HCT116 (cell line): Measurements from ENCODE around the gene ZNF862. TPM values are rescaled to one million over a fixed set of nuclear protein-coding genes. Genes with fewer than 3 reads are reported as not detected.
A peak's percentile ranks its signal among the peaks of the same experiment; 100 is the strongest.

Source experiments
- ATAC-seq: fragments of 200-7000 bp; cut with Tn5 transposase; 2 replicates; pipeline ENCODE4 v1.9.1; 2020; ENCODE audit warnings: mild to moderate bottlenecking, moderate library complexity
- BruUV-seq: library from RNA; stranded (reverse); fragments of 400-500 nt; replicated peaks from 2 replicates; lab custom pipeline; 2021; lab: Mats Ljungman, UMichigan
- CTCF ChIA-PET: fragments of 300-600 bp; sonication (Branson Sonifier 250); formaldehyde crosslinking; loops from one replicate; lab custom pipeline; 2021; ENCODE audit warnings: antibody characterized with exemption; lab: Charles Lee
- POLR2A ChIA-PET: fragments of 300-600, 350-600 bp; sonication (Branson Sonifier 250); formaldehyde crosslinking; loops from one replicate; lab custom pipeline; 2021; ENCODE audit warnings: antibody characterized with exemption; lab: Charles Lee
- RAD21 ChIA-PET, 2 experiments: fragments of 300-600 bp; sonication (Branson Sonifier 250); formaldehyde crosslinking; loops; one replicate each; lab custom pipeline; 2023; ENCODE audit warnings: low total read pairs in 2 of 2; ENCODE audit not compliant: uncharacterized antibody in 2 of 2, unreplicated experiment in 2 of 2, low non-redundant PET in 1 of 2; lab: Charles Lee
- DNase-seq: peaks from one replicate; pipeline ENCODE4 v3.0.0-alpha.2; 2010; ENCODE audit warnings: low read depth, low spot score
- H2AFZ ChIP-seq: fragments of 200-600 bp; shearing (Covaris generic), sonication (generic); 2 replicates; pipeline ENCODE4 v1.6.1; 2017; ENCODE audit warnings: low read depth, mixed run types, mixed read lengths, antibody characterized with exemption, low read length; ENCODE audit not compliant: poor library complexity, severe bottlenecking
- H3K27ac ChIP-seq: 2 replicates; pipeline ENCODE4 v1.5.1; 2012; ENCODE audit warnings: low read depth, low read length
- H3K27me3 ChIP-seq: fragments of 200-600 bp; sonication (generic); 2 replicates; pipeline ENCODE4 v1.6.1; 2016; ENCODE audit warnings: mixed run types, low read length, mixed read lengths; ENCODE audit not compliant: insufficient read depth
- H3K36me3 ChIP-seq, 2 experiments: fragments of 200-500 bp in 1 of 2; fragments of 200-600 bp in 1 of 2; sonication (Bioruptor generic) in 1 of 2; sonication (generic) in 1 of 2; 2 replicates each; pipeline versions ENCODE4 v1.5.1 to v1.6.1; 2014 to 2016; ENCODE audit warnings: low read length in 2 of 2, inconsistent platforms in 1 of 2, mixed read lengths in 1 of 2, mixed run types in 1 of 2; ENCODE audit not compliant: insufficient read depth in 2 of 2, control insufficient read depth in 1 of 2
- H3K4me1 ChIP-seq, 2 experiments: fragments of 200-600 bp in 1 of 2; sonication (generic) in 1 of 2; 2 replicates each; pipeline versions ENCODE4 v1.5.1 to v1.6.1; 2012 to 2017; ENCODE audit warnings: low read length in 2 of 2, inconsistent platforms in 1 of 2, mild to moderate bottlenecking in 1 of 2, mixed read lengths in 1 of 2, mixed run types in 1 of 2, moderate library complexity in 1 of 2; ENCODE audit not compliant: insufficient read depth in 2 of 2, control insufficient read depth in 1 of 2
- H3K4me2 ChIP-seq: fragments of 200-600 bp; sonication (generic); 2 replicates; pipeline ENCODE4 v1.6.1; 2017; ENCODE audit warnings: mixed run types, low read length, mixed read lengths
- H3K4me3 ChIP-seq, 2 experiments: fragments of 200-600 bp in 1 of 2; sonication (generic) in 1 of 2; replicated peaks in 1 of 2; 2 replicates each; pipeline ENCODE4 v1.5.1; 2011 to 2016; ENCODE audit warnings: low read length in 2 of 2, control low read depth in 1 of 2, low read depth in 1 of 2, mild to moderate bottlenecking in 1 of 2, mixed read lengths in 1 of 2, mixed run types in 1 of 2
- H3K79me2 ChIP-seq: fragments of 200-600 bp; sonication (generic); 2 replicates; pipeline ENCODE4 v1.6.1; 2017; ENCODE audit warnings: mild to moderate bottlenecking, mixed run types, low read length, moderate library complexity, mixed read lengths; ENCODE audit not compliant: insufficient read depth
- H3K9ac ChIP-seq: fragments of 200-600 bp; sonication (generic); 2 replicates; pipeline ENCODE4 v1.6.1; 2016; ENCODE audit warnings: low read length, mixed read lengths
- H3K9me2 ChIP-seq: fragments of 200-600 bp; sonication (generic), shearing (Covaris generic); 2 replicates; pipeline ENCODE4 v1.6.1; 2017; ENCODE audit warnings: mixed run types, mild to moderate bottlenecking, moderate library complexity; ENCODE audit not compliant: insufficient read depth
- H3K9me3 ChIP-seq, 2 experiments: fragments of 200-500 bp in 1 of 2; fragments of 200-600 bp in 1 of 2; sonication (Bioruptor generic) in 1 of 2; sonication (generic) in 1 of 2; 2 replicates each; pipeline ENCODE4 v1.6.1; 2014 to 2017; ENCODE audit warnings: low read length in 2 of 2, mixed read lengths in 2 of 2, inconsistent platforms in 1 of 2, low read depth in 1 of 2, mild to moderate bottlenecking in 1 of 2, mixed run types in 1 of 2, moderate library complexity in 1 of 2; ENCODE audit not compliant: control insufficient read depth in 1 of 2, insufficient read depth in 1 of 2
- H4K20me1 ChIP-seq: fragments of 200-600 bp; sonication (generic), shearing (Covaris generic); 2 replicates; pipeline ENCODE4 v1.6.1; 2017; ENCODE audit warnings: mixed run types, mild to moderate bottlenecking, moderate library complexity; ENCODE audit not compliant: insufficient read depth
- CBX3 ChIP-seq: IDR thresholded peaks from 2 replicates; pipeline ENCODE4 v1.6.1; 2012; ENCODE audit warnings: low read depth
- CEBPB ChIP-seq: IDR thresholded peaks from 2 replicates; pipeline ENCODE4 v1.6.1; 2012; ENCODE audit warnings: low read depth
- EGR1 ChIP-seq: IDR thresholded peaks from 2 replicates; pipeline ENCODE4 v1.6.1; 2012; ENCODE audit warnings: low read depth
- ELF1 ChIP-seq: IDR thresholded peaks from 2 replicates; pipeline ENCODE4 v1.6.1; 2012; ENCODE audit warnings: low read depth, borderline replicate concordance
- EZH2phosphoT487 ChIP-seq: fragments of 200-600 bp; IDR thresholded peaks from 2 replicates; pipeline ENCODE4 v1.6.1; 2018; ENCODE audit warnings: antibody characterized with exemption, borderline replicate concordance
- FOSL1 ChIP-seq: IDR thresholded peaks from 2 replicates; pipeline ENCODE4 v1.6.1; 2012; ENCODE audit warnings: low read depth
- POLR2A ChIP-seq: IDR thresholded peaks from 2 replicates; pipeline ENCODE4 v1.7.0; 2011; ENCODE audit warnings: borderline replicate concordance; ENCODE audit not compliant: insufficient read depth, insufficient read length; ENCODE audit errors: extremely low read depth
- POLR2AphosphoS5 ChIP-seq: IDR thresholded peaks from 2 replicates; pipeline ENCODE4 v1.6.1; 2011; ENCODE audit warnings: mild to moderate bottlenecking, low read depth, low read length, moderate library complexity
- RAD21 ChIP-seq: IDR thresholded peaks from 2 replicates; pipeline ENCODE4 v1.6.1; 2012; ENCODE audit warnings: low read depth, mild to moderate bottlenecking
- SIN3A ChIP-seq: IDR thresholded peaks from 2 replicates; pipeline ENCODE4 v1.6.1; 2012; ENCODE audit warnings: low read depth
- SP1 ChIP-seq: IDR thresholded peaks from 2 replicates; pipeline ENCODE4 v1.6.1; 2012; ENCODE audit warnings: low read depth
- TCF7L2 ChIP-seq: IDR thresholded peaks from 2 replicates; pipeline ENCODE4 v1.7.0; 2011; ENCODE audit warnings: borderline replicate concordance, inconsistent platforms; ENCODE audit not compliant: insufficient read depth, insufficient read length; ENCODE audit errors: extremely low read depth
- YY1 ChIP-seq: IDR thresholded peaks from 2 replicates; pipeline ENCODE4 v1.6.1; 2011; ENCODE audit warnings: low read length, low read depth, moderate library complexity, mild to moderate bottlenecking; ENCODE audit not compliant: insufficient replicate concordance; ENCODE audit errors: extremely low read depth
- ZFX ChIP-seq: fragments of 450-650 bp; IDR thresholded peaks from 2 replicates; pipeline ENCODE4 v1.6.1; 2017
- intact Hi-C: fragments of 100-400 bp; cut with micrococcal nuclease; formaldehyde crosslinking; loops from 2 replicates; pipeline ENCODE4 v1.10.0; 2022
- total RNA-seq: library from RNA; stranded (reverse); gene quantifications from one replicate; pipeline ENCODE4 v1.2.1, GENCODE V29; 2021; ENCODE audit not compliant: unreplicated experiment
- TF ChIP-seq, protein P1 (sequence below): IDR thresholded peaks from 2 replicates; pipeline ENCODE4 v1.6.1; 2012
- TF ChIP-seq, protein P2 (sequence below): IDR thresholded peaks from 2 replicates; pipeline ENCODE4 v1.6.1; 2012
- TF ChIP-seq, protein P3 (sequence below): IDR thresholded peaks from 2 replicates; pipeline ENCODE4 v1.6.1; 2011; ENCODE audit warnings: mild to moderate bottlenecking, low read length, moderate library complexity; ENCODE audit not compliant: insufficient replicate concordance; ENCODE audit errors: extremely low read depth

Gene ZNF862
- total RNA-seq, 1 experiment from 2014 or later = 8.5 TPM

DNA sequence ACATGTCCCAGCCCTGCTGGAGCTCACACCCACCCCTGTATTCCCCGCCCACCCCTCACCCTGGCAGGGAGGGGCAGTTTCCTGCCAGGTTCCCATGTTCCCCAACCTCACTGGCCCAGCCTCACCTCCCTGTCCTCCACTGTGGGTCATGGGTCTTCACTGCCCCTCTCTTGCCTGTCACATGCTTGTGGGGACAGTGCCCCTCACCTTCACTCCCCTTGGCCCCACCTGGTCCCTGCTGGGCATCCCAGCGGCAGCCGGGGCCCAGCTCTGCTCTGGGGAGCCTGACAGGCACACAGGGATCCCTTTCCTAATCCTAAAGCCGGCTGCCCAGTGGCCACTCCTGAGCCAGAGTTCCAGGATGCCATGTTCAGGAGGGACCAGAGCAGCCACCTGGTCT is 21.4 kb upstream of the ZNF862 start:
- Histone ChIP-seq H2AFZ (no peak overlapping the region), H3K4me2 (no peak overlapping the region), H3K36me3 (no peaks in the 10 kb centered on the region), H3K4me1 (no peaks in the 10 kb centered on the region), H3K27me3 (no peaks in the 10 kb centered on the region), H3K79me2 (no peaks in the 10 kb centered on the region), H3K27ac (no peak overlapping the region), H4K20me1 (no peaks in the 10 kb centered on the region), H3K9ac (no peak overlapping the region), H3K9me3 (no peaks in the 10 kb centered on the region), H3K9me2 (no peaks in the 10 kb centered on the region), H3K4me3 (no peak overlapping the region)
- DNase-seq = no peak
- ChIA-PET RAD21 (no interaction called here), POLR2A (interaction anchor here (0.6 kb wide), 1 partner anchor 27 kb away, joined by 3 read pairs; no protein-coding TSS in a partner anchor), CTCF (no interaction called here)
- intact Hi-C loops = no loop called here
- ATAC-seq = peak; percentile 30; the same call in 1 of the 2 replicates
- TF ChIP-seq EGR1 = no peak
- no peak for TF ChIP-seq CBX3
- no peak for TF ChIP-seq TCF7L2
- TF ChIP-seq, protein P1, sequence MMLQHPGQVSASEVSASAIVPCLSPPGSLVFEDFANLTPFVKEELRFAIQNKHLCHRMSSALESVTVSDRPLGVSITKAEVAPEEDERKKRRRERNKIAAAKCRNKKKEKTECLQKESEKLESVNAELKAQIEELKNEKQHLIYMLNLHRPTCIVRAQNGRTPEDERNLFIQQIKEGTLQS = no peak
- TF ChIP-seq ELF1 = no peak
- TF ChIP-seq, protein P2, sequence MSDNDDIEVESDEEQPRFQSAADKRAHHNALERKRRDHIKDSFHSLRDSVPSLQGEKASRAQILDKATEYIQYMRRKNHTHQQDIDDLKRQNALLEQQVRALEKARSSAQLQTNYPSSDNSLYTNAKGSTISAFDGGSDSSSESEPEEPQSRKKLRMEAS = no peak
- no TSS peak for BruUV-seq

DNA sequence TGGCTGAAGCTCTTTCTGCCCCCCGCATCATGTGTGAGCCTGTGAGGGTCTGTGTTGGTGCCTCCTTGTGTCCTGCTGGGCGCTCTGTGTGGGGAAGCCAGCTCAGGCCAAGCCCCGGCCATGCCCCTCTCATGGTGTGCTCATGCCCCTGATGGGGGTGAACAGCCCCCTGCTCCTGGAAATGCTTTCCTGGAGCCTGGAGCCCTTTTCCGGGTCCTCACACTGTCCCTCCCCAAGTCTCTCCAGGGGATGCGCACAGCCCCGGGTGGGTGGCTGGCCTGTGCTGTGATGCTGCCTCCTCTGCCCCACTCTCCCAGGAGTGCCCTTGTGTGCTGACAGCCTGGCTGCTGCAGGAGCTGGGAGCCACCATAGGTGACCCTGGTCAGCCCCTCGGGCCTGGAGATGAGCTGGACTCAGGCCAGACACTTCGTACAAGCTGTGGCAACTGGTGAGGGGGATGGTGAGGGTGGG is 20.8 kb upstream of the ZNF862 start:
- POLR2A ChIA-PET = no interaction called here
- no peak overlapping the region for H3K27ac ChIP-seq
- BruUV-seq = no TSS peak
- no peak for DNase-seq
- RAD21 ChIA-PET = no interaction called here
- TF ChIP-seq POLR2AphosphoS5 (no peak), EZH2phosphoT487 (no peak), YY1 (no peak), CEBPB (no peak), SP1 (no peak), CBX3 (no peak), SIN3A (no peak), EGR1 (no peak), FOSL1 (no peak), RAD21 (no peak), ZFX (no peak), POLR2A (no peak)
- TF ChIP-seq, protein P3, sequence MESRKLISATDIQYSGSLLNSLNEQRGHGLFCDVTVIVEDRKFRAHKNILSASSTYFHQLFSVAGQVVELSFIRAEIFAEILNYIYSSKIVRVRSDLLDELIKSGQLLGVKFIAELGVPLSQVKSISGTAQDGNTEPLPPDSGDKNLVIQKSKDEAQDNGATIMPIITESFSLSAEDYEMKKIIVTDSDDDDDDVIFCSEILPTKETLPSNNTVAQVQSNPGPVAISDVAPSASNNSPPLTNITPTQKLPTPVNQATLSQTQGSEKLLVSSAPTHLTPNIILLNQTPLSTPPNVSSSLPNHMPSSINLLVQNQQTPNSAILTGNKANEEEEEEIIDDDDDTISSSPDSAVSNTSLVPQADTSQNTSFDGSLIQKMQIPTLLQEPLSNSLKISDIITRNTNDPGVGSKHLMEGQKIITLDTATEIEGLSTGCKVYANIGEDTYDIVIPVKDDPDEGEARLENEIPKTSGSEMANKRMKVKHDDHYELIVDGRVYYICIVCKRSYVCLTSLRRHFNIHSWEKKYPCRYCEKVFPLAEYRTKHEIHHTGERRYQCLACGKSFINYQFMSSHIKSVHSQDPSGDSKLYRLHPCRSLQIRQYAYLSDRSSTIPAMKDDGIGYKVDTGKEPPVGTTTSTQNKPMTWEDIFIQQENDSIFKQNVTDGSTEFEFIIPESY = no peak
- TF ChIP-seq, all 23 proteins: peak for 0
- H3K4me3 ChIP-seq = no peak overlapping the region
- no peak for ATAC-seq
- intact Hi-C loops = no loop called here
- no peaks in the 10 kb centered on the region for H4K20me1 ChIP-seq
- H3K36me3 ChIP-seq = no peaks in the 10 kb centered on the region
- H3K9ac ChIP-seq = no peak overlapping the region
- no peaks in the 10 kb centered on the region for H3K4me1 ChIP-seq
- no peaks in the 10 kb centered on the region for H3K79me2 ChIP-seq
- CTCF ChIA-PET = no interaction called here
- no peak overlapping the region for H2AFZ ChIP-seq
- no peaks in the 10 kb centered on the region for H3K27me3 ChIP-seq
- no peaks in the 10 kb centered on the region for H3K9me3 ChIP-seq
- no peak overlapping the region for H3K4me2 ChIP-seq
- H3K9me2 ChIP-seq = no peaks in the 10 kb centered on the region
